NCI-H1105 (cell line): ENCODE measurements around the gene NXPE4.
"Not testable (repeated sequence)": the region's sequence is repeated elsewhere in the genome, so short reads cannot be mapped to it uniquely, and the experiment has no call there.

ENCODE experiments used
- DNase-seq: peaks from one replicate; lab custom pipeline; 2025; lab: John Stamatoyannopoulos, UW

Gene NXPE4

DNA sequence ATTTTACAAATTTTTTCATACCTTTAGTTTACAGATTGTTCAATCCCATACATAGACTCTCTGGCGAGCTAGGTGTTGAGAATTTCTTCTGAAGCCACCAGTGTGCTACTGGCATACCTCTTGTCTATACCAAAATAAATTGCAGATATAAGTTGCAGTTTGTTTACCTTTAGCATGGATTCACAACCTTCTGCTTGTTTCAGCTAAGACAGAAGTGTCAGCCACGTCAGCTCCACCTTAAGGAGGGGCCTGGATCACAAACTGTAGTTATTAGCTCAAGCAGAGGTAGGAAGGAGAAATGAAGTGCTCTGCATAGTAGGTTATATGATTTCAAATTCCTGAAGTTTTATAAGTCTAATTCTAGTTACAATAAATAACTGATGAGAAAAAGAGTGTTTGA lies at the start of gene NXPE4:
Gene NXPE4, minus strand, starts transcription at position 216 of the 400 bp plus-strand sequence. CDS start 1,027 bp downstream, outside the sequence.
- DNase-seq = no peak

DNA sequence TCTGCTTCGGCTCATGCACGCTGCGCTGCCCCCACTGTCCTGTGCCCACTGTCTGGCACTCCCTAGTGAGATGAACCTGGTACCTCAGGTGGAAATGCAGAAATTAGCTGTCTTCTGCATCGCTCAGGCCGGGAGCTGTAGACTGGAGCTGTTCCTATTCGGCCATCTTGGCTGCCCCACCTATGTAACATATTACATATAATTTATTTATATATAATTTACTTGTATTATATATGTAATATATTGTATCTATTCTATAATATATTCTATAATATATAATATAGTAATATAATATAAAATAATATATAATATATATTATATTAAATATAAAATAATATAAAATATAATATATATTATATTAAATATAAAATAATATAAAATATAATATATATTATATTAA lies 43.9 kb upstream of the NXPE4 start:
- DNase-seq = not testable (repeated sequence)

DNA sequence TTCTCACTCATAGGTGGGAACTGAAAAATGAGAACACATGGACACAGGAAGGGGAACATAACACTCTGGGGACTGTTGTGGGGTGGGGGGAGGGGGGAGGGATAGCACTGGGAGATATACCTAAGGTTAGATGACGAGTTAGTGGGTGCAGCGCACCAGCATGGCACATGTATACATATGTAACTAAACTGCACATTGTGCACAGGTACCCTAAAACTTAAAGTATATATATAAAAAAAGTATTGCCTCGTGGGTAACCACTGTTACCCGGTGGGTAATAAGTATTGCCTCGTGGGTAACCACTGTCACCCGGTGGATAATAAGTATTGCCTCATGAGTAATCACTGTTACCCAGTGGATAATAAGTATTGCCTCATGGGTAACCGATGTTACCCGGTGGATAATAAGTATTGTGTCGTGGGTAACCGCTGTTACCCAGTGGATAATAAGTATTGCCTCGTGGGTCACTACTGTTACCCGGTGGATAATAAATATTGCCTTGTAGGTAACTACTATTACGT lies 35.9 kb upstream of the NXPE4 start:
- DNase-seq = not testable (repeated sequence)

DNA sequence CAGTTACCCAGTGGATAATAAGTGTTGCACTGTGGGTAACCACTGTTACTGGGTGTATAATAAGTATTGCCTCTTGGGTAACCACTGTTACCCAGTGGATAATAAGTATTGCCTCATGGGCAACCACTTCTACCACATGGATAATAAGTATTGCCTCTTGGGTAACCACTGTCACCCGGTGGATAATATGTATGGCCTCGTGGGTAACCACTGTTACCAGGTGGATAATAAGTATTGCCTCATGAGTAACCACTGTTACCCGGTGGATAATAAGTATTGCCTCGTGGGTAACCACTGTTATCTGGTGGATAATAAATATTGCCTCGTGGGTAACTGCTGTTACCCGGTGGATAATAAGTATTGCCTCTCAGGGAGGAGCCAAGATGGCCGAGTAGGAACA lies 29.7 kb upstream of the NXPE4 start:
- DNase-seq = no peak

DNA sequence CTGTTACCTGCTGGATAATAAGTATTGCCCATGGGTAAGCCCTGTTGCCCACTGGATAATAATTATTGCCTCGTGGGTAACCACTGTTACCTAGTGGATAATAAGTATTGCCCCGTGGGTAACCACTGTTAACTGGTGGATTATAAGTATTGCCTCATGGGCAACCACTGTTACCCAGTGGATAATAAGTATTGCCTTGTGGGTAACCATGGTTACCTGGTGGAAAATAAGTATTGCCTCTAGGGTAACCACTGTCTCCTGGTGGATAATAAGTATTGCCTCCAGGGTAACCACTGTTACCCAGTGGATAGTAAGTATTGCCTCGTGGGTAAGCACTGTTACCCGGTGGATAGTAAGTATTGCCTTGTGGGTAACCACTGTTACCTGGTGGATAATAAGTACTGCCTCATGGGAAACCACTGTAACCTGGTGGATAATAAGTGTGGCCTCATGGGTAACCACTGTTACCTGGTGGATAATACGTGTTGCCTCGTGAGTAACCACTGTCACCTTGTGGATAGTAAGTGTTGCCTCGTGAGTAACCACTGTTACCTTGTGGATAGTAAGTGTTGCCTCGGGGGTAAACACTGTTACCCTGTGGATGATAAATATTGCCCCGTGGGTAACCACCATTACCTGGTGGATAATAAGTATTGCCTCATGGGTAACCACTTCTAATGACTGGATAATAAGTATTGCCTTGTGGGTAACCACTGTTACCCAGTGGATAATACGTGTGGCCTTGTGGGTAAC lies 29.0 kb upstream of the NXPE4 start:
- no peak for DNase-seq

DNA sequence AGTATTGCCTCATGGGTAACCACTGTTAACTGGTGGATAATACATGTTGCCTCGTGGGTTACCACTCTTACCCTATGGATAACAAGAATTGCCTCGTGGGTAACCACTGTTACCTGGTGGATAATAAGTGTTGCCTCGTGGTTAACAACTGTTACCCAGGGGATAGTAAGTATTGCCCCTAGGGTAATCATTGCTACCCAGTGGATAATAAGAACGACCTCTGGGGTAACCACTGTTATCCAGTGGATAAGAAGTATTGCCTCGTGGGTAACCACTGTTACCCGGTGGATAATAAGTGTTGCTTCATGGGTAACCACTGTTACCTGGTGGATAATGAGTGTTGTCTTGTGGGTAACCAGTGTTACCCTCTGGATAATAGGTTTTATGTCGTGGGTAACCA lies 28.1 kb upstream of the NXPE4 start:
- no peak for DNase-seq

DNA sequence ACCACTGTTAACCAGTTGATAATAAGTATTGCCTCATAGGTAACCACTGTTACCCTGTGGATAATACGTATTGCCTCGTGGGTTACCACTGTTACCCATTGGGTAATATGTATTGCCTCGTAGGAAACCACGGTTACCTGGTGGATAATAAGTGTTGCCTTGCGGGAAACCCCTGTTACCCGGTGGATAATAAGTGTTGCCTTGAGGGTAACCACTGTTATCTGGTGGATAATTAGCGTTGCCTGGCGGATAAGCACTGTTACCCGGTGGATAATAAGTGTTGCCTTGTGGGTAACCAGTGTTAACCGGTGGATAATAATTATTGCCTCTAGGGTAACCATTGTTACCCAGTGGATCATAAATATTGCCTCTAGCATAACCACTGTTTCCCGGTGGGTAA lies 27.3 kb upstream of the NXPE4 start:
- no peak for DNase-seq

DNA sequence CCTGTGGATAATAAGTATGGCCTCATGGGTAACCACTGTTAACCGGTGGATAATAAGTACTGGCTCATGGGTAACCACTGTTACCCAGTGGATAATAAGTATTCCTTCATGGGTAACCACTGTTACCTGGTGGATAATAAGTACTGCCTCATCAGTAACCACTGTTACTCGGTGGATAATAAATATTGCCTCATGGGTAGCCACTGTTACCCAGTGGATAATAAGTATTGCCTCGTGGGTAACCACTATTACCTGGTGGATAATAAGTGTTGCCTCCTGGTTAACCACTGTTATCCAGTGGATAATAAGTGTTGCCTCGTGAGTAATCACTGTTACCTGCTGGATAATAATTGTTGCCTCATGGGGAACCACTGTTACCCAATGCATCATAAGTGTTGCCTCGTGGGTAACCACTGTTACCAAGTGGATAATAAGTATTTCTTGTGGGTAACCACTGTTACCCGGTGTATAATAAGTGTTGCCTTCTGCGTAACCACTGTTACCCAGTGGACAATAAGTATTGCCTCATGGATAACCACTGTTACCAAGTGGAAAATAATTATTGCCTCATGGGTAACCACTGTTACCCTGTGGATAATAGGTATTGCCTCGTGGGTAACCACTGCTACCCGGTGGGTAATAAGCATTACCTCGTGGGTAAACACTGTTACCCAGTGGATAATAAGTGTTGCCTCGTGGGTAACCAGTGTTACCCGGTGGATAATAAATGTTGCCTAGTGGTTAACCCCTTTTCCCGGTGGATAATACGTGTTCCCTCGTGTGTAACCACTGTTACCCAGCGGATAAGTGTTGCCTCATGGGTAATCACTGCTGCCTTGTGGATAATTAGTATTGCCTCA lies 26.6 kb upstream of the NXPE4 start:
- DNase-seq = no peak

DNA sequence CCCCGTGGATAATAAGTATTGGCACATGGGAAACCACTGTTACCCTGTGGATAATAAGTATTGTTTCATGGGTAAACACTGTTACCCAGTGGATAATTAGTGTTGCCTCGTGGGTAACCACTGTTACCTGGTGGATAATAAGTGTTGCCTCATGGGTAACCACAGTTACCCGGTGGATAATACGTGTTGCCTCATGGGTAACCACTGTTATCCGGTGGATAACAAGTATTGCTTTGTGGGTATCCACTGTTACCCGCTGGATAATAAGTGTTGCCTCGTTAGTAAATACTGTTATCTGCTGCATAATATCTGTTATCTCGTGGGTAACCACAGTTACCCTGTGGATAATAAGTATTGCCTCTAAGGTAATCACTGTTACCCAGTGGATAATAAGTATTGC lies 25.5 kb upstream of the NXPE4 start:
- no peak for DNase-seq

DNA sequence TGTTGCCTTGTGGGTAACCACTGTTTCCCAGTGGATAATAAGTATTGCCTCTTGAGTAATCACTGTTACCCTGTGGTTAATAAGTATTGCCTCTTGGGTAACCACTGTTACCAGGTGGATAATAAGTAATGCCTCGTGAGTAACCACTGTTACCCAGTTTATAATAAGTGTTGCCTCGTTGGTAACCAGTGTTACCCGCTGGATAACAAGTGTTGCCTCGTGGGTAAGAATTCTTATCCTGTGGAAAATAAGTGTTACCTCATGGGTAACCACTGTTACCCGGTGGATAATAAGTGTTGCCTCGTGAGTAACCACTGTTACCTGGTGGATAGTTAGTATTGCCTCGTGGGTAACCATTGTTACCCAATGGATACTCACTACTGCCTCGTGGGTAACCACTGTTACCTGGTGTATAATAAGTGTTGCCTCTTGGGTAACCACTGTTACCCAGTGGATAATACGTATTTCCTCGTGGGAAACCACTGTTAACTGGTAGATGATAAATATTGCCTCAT lies 24.1 kb upstream of the NXPE4 start:
- DNase-seq = no peak

DNA sequence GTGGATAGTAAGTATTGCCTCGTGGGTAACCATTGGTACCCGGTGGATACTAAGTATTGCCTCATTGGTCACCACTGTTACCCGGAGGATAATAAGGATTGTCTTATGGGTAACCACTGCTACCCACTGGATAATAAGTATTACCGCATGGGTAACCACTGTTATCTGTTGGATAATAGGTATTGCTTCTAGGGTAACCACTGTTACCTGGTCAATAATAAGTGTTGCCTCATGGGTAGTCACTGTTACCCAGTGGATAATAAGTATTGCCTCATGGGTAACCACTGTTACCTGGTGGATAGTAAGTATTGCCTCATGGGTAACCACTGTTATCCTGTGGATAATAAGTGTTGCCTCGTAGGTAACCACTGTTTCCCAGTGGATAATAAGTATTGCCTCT lies 22.6 kb upstream of the NXPE4 start:
- DNase-seq = no peak

DNA sequence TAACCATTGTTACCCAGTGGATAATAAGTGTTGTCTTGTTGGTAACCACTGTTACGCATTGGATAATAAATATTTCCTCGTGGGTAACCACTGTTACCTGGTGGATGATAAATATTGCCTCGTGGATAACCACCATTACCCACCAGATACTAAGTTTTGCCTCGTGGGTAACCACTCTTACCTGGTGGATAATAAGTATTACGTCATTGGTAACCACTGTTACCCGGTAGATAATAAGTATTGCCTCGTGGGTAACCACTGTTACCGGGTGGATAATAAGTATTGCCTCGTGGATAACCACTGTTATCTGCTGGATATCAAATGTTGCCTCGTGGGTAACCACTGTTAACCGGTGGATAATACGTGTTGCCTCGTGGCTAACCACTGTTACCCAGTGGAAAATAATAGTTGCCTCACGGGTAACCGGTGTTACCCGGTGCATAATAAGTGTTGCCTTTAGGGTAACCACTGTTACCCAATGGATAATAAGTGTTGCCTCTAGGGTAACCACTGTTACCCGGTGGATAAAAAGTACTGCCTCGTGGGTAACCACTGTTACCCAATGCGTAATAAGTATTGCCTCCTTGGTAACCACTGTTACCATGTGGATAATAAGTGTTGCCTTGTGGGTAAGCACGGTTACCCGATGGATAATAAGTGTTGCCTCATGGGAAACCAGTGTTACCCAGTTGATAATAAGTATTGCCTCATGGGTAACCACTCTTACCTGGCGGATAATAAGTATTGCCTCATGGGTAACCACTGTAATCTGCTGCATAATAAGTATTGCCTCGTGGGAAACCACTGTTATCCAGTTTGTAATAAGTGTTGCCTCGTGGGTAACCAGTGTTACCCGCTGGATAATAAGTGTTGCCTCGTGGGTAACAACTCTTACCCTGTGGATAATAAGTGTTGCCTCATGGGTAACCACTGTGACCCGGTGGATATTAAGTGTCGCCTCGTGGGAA lies 21.9 kb upstream of the NXPE4 start:
- no peak for DNase-seq

DNA sequence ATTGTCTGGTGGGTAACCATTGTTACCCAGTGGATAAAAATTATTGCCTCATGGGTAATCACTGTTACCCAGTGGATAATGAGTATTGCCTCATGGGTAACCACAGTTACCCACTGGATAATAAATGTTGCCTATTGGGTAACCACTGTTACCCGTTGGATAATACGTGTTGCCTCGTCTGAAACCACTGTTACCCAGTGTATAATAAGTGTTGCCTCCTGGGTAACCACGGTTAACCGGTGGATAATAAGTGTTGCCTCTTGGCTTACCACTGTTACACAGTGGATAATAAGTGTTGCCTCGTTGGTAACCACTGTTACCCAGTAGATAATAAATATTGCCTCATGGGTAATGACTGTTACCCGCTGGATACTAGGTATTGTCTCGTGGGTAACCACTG lies 20.9 kb upstream of the NXPE4 start:
- no peak for DNase-seq

DNA sequence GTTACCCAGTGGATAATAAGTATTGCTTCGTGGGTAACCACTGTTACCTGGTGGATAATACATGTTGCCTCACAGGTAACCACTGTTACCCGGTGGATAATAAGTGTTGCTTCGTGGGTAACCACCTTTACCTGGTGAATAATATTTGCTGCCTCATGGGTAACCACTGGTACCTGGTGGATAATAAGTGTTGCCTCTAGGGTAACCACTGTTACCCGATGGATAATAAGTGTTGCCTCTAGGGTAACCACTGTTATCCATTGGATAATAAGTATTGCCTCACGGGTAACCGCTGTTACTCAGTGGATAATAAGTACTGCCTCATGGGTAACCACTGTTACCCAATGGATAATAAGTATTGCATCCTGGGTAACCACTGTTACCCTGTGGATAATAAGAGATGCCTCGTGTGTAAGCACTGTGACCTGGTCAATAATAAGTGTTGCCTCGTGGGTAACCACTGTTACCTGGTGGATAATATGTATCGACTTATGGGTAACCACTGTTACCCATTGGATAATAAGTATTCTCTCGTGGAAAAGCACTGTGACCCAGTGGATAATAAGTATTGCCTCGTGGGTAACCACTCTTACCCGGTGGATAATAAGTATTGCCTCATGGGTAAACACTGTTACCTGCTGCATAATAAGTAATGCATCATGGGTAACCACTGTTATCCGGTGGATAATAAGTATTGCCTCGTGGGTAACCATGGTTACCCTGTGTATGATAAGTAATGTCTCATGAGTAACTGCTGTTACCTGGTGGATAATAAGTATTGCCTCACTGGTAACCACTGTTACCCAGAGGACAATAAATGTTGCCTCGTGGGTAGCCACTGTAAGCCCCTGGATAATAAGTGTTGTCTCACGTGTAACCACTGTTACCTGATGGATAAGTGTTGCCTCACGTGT lies 20.1 kb upstream of the NXPE4 start:
- DNase-seq = no peak

DNA sequence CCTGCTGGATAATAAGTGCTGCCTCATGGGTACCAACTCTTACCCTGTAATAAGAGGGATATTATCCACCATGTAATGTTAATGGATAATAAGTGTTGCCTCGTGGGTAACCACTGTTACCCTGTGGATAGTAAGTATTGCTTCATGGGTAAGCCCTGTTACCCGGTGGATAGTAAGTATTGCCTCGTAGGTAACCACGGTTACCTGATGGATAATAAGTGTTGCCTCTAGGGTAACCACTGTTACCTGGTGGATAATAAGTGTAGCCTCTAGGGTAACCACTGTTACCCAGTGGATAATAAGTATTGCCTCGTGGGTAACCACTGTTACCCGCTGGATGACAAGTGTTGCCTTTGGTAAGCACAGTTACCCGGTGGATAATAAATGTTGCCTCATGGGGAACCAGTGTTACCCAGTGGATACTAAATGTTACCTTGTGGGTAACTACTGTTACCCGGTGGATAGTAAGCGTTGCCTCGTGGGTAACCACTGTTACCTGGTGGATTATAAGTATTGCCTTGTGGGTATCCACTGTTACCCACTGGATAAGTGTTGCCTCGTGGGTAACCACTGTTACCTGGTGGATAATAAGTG lies 18.6 kb upstream of the NXPE4 start:
- DNase-seq = no peak

DNA sequence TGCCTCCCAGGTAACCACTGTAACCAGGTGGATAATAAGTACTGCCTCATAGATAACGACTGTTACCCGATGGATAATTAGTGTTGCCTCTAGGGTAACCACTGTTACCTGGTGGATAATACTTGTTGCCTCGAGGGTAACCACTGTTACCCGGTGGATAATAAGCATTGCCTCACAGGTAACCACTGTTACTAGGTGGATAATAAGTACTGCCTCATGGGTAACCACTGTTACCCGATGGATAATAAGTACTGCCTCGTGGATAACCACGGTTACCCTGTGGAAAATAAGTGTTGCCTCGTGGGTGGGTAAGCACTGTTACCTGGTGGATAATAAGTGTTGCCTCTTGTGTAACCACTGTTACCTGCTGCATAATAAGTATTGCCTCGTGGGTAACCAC lies 17.5 kb upstream of the NXPE4 start:
- not testable (repeated sequence) for DNase-seq

DNA sequence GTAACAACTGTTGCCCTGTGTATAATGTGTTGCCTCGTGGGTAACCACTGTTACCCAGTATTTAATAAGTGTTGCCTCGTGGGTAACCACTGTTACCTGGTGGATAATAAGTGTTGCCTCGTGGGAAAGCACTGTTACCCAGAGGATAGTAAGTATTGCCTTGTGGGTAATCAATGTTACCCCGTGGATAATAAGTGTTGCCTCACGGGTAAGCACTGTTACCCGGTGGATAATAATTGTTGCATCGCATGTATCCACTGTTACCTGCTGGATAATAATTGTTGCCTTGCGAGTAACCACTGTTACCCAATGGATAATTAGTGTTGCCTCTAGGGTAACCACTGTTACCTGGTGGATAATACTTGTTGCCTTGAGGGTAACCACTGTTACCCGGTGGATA lies 17.1 kb upstream of the NXPE4 start:
- no peak for DNase-seq

DNA sequence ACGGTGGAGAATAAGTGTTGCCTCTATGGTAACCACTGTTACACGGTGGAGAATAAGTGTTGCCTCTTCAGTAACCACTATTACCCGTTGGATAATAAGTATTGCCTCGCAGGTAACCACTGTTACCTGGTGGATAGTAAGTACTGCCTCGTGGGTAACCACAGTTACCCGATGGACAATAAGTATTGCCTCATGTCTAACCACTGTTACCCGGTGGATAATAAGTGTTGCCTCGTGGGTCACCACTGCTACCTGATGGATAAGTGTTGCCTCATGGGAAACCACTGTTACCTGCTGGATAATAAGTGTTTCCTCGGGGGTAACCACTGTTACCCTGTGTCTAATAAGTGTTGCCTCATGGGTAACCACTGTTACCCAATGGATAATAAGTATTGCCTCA lies 16.6 kb upstream of the NXPE4 start:
- DNase-seq = not testable (repeated sequence)

DNA sequence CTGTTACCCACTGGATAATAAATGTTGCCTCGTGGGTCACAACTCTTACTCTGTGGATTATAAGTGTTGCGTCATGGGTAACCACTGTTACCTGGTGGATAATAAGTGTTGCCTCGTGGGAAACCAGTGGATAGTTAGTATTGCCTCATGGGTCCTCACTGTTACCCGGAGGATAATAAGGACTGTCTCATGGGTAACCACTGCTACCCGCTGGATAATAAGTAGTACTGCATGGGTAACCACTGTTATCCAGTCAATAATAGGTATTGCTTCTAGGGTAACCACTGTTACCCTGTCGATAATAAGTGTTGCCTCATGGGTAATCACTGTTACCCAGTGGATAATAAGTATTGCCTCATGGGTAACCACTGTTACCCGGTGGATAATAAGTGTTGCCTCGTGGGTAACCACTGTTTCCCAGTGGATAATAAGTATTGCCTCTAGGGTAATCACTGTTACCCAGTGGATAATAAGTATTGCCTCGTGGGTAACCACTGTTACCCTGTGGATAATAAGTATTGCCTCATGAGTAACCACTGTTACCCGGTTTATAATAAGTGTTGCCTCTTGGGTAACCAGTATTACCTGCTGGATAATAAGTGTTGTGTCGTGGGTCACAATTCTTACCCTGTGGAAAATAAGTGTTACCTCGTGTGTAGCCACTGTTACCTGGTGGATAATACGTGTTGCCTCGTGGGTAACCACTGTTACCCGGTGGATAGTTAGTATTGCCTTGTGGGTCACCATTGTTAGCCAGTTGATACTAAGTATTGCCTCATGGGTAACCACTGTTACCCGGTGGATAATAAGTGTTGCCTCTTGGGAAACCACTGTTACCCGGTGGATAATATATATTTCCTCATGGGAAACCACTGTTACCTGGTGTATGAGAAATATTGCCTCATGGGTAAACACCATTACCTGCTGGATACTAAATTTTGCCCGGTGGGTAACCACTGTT lies 15.7 kb upstream of the NXPE4 start:
- no peak for DNase-seq
